ENCODE measurements around the gene SWSAP1. TPM values are rescaled to one million over a fixed set of nuclear protein-coding genes. Genes with fewer than 3 reads are reported as not detected.

The SWSAP1 gene
- total RNA-seq, 1 donor from 2014 or later: 5.1 TPM

- Mint-ChIP-seq H3K27ac (no peak overlapping the region), H3K9me3 (no peaks in the 10 kb centered on the region), H3K4me3 (no peak overlapping the region), H3K4me1 (peaks cover 3% of the 10 kb centered on the region), H3K36me3 (ENCODE audit: low read depth) (peaks cover 11% of the 10 kb centered on the region), H3K27me3 (peaks cover 5% of the 10 kb centered on the region)
- ATAC-seq (ENCODE audit: low read depth) (no peak), DNase-seq (no peak)
- CTCF ChIA-PET: no interaction called here
- no peak for TF ChIP-seq CTCF (IDR thresholded peaks at IDR 0.05)
- POLR2A ChIA-PET: interaction anchor here (0.8 to 1.2 kb wide), 2 partner anchors 11 to 13 kb away, joined by 3 to 4 read pairs; partner anchors contain the start of gene SWSAP1
- intact Hi-C loops (cut with micrococcal nuclease): no loop called here
Measured at GRCh38 chr19:11361037-11361770, 13.3 kb upstream of the SWSAP1 start.

- Mint-ChIP-seq H3K36me3 (ENCODE audit: low read depth) (peaks cover 13% of the 10 kb centered on the region), H3K27ac (no peak overlapping the region), H3K9me3 (no peaks in the 10 kb centered on the region), H3K4me1 (no peaks in the 10 kb centered on the region), H3K4me3 (no peak overlapping the region), H3K27me3 (peaks cover 3% of the 10 kb centered on the region)
- ATAC-seq (ENCODE audit: low read depth) (no peak), DNase-seq (no peak)
- TF ChIP-seq CTCF (IDR thresholded peaks at IDR 0.05): no peak
- POLR2A ChIA-PET: no interaction called here
- CTCF ChIA-PET: no interaction called here
- intact Hi-C loops (cut with micrococcal nuclease): no loop called here
Measured at GRCh38 chr19:11361771-11362731, 12.4 kb upstream of the SWSAP1 start.

GRCh38 chr19:11363881-11364280 lies 10.6 kb upstream of the SWSAP1 start:
- TF ChIP-seq CTCF (IDR thresholded peaks at IDR 0.05): no peak
- no peaks in the 10 kb centered on the region for H3K9me3 Mint-ChIP-seq
- H3K36me3 Mint-ChIP-seq (ENCODE audit: low read depth): peaks cover 22% of the 10 kb centered on the region
- H3K27ac Mint-ChIP-seq: no peak overlapping the region
- ChIA-PET POLR2A (interaction anchor here (0.7 to 0.8 kb wide), 2 partner anchors 17 to 1810 kb away, joined by 3 to 5 read pairs; no protein-coding TSS in a partner anchor), CTCF (no interaction called here)
- intact Hi-C loops (cut with micrococcal nuclease): no loop called here
- DNase-seq (no peak), ATAC-seq (ENCODE audit: low read depth) (no peak)
- H3K4me1 Mint-ChIP-seq: no peaks in the 10 kb centered on the region
- no peaks in the 10 kb centered on the region for H3K27me3 Mint-ChIP-seq
- no peak overlapping the region for H3K4me3 Mint-ChIP-seq

GRCh38 chr19:11364296-11364904 lies 10.1 kb upstream of the SWSAP1 start:
- intact Hi-C loops (cut with micrococcal nuclease): no loop called here
- DNase-seq (no peak), ATAC-seq (ENCODE audit: low read depth) (no peak)
- Mint-ChIP-seq H3K4me1 (peaks cover 2% of the 10 kb centered on the region), H3K36me3 (ENCODE audit: low read depth) (peaks cover 27% of the 10 kb centered on the region), H3K27ac (no peak overlapping the region), H3K9me3 (no peaks in the 10 kb centered on the region), H3K4me3 (no peak overlapping the region), H3K27me3 (no peaks in the 10 kb centered on the region)
- no peak for TF ChIP-seq CTCF (IDR thresholded peaks at IDR 0.05)
- ChIA-PET POLR2A (no interaction called here), CTCF (no interaction called here)

- Mint-ChIP-seq H3K27me3 (no peaks in the 10 kb centered on the region), H3K36me3 (ENCODE audit: low read depth) (peaks cover 30% of the 10 kb centered on the region), H3K4me3 (no peak overlapping the region), H3K9me3 (no peaks in the 10 kb centered on the region), H3K27ac (no peak overlapping the region), H3K4me1 (peaks cover 2% of the 10 kb centered on the region)
- DNase-seq (no peak), ATAC-seq (ENCODE audit: low read depth) (no peak)
- TF ChIP-seq CTCF (IDR thresholded peaks at IDR 0.05): no peak
- CTCF ChIA-PET: no interaction called here
- intact Hi-C loops (cut with micrococcal nuclease): no loop called here
- POLR2A ChIA-PET: no interaction called here
Measured at GRCh38 chr19:11364935-11365334, 9.5 kb upstream of the SWSAP1 start.

Data from activated B cell treated with CpG ODN at 0.5 μM for 24 hours (primary cell).